Esophagus squamous epithelium (tissue), 4 donors: ENCODE results near the gene PIM1.

Experiments used
- POLR2A ChIP-seq, 4 donors: fragments of 450-650 bp; IDR thresholded peaks; one replicate each; pipeline ENCODE4 v1.6.1; 2017; ENCODE audit warnings: antibody characterized with exemption in 4 of 4, mild to moderate bottlenecking in 4 of 4, moderate library complexity in 3 of 4
- TF ChIP-seq, protein P1 (sequence below), 6 experiments: fragments of 450-650 bp in 4 of 6; fragments of 200-600 bp in 2 of 6; sonication (generic) in 2 of 6; IDR thresholded peaks; one replicate each; pipeline ENCODE4 v1.5.1; 2016 to 2019; ENCODE audit warnings: antibody characterized with exemption in 6 of 6, mild to moderate bottlenecking in 4 of 6, moderate library complexity in 4 of 6

DNA sequence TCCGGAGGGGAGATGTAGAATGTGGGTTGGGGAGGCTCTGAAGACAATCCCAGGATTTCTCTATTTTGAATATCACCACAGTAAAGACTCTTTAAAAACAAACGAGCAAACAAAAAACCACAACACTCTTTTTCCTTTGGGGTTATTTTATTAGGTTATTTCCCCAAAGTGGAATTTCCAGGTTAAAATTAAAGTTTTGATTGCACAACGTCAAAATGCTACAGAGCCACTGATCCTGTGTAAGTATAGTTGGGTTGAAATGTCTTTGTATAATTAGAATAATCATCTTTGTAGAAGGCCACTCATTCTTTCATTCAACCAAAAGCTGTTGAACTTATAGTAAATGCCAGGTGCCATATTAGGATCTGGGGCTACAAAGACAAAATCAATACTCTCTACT, 19.6 kb upstream of the PIM1 start:
- TF ChIP-seq, protein P1, sequence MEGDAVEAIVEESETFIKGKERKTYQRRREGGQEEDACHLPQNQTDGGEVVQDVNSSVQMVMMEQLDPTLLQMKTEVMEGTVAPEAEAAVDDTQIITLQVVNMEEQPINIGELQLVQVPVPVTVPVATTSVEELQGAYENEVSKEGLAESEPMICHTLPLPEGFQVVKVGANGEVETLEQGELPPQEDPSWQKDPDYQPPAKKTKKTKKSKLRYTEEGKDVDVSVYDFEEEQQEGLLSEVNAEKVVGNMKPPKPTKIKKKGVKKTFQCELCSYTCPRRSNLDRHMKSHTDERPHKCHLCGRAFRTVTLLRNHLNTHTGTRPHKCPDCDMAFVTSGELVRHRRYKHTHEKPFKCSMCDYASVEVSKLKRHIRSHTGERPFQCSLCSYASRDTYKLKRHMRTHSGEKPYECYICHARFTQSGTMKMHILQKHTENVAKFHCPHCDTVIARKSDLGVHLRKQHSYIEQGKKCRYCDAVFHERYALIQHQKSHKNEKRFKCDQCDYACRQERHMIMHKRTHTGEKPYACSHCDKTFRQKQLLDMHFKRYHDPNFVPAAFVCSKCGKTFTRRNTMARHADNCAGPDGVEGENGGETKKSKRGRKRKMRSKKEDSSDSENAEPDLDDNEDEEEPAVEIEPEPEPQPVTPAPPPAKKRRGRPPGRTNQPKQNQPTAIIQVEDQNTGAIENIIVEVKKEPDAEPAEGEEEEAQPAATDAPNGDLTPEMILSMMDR (IDR thresholded peaks at IDR 0.05) = no peak
- TF ChIP-seq POLR2A (IDR thresholded peaks at IDR 0.05) = no peak
